Calu3 (cell line): Measurements from ENCODE around the gene GRPEL1. TPM values are rescaled to one million over a fixed set of nuclear protein-coding genes. Genes with fewer than 3 reads are reported as not detected.

ENCODE experiments used
- BruUV-seq: library from RNA; stranded (reverse); fragments of 400-500 nt; replicated peaks from 2 replicates; lab custom pipeline; 2021; lab: Mats Ljungman, UMichigan
- CTCF ChIA-PET: fragments of 300-600 bp; sonication (Branson Sonifier 250); formaldehyde crosslinking; loops from one replicate; lab custom pipeline; 2022; ENCODE audit warnings: antibody characterized with exemption; lab: Charles Lee
- DNase-seq: peaks from one replicate; pipeline ENCODE4 v3.0.0; 2022
- H3K27ac Mint-ChIP-seq: one replicate; pipeline ENCODE4 v1.8.0; 2022; ENCODE audit warnings: mixed read lengths; ENCODE audit not compliant: unreplicated experiment
- H3K27me3 Mint-ChIP-seq: one replicate; pipeline ENCODE4 v1.8.0; 2022; ENCODE audit warnings: mixed read lengths; ENCODE audit not compliant: unreplicated experiment
- H3K36me3 Mint-ChIP-seq: one replicate; pipeline ENCODE4 v1.8.0; 2022; ENCODE audit warnings: mild to moderate bottlenecking, moderate library complexity, mixed read lengths; ENCODE audit not compliant: insufficient read depth, unreplicated experiment
- H3K4me1 Mint-ChIP-seq: one replicate; pipeline ENCODE4 v1.8.0; 2022; ENCODE audit warnings: mild to moderate bottlenecking, low read depth, mixed read lengths; ENCODE audit not compliant: unreplicated experiment
- H3K4me3 Mint-ChIP-seq: one replicate; pipeline ENCODE4 v1.8.0; 2022; ENCODE audit warnings: mild to moderate bottlenecking, low read depth, moderate library complexity, mixed read lengths; ENCODE audit not compliant: unreplicated experiment
- H3K9me3 Mint-ChIP-seq: one replicate; pipeline ENCODE4 v1.8.0; 2022; ENCODE audit warnings: low read depth, mixed read lengths; ENCODE audit not compliant: unreplicated experiment
- intact Hi-C: fragments of 100-400 bp; cut with micrococcal nuclease; formaldehyde crosslinking; loops from one replicate; pipeline ENCODE4 v1.10.0; 2022; ENCODE audit not compliant: unreplicated experiment
- total RNA-seq: library from RNA; stranded (reverse); gene quantifications from 2 replicates; pipeline ENCODE4 v1.2.3, GENCODE V29; 2022
- TF ChIP-seq, protein P1 (sequence below): fragments of 200-600 bp; IDR thresholded peaks from one replicate; pipeline ENCODE4 v1.8.0; 2022; ENCODE audit warnings: antibody characterized with exemption; ENCODE audit not compliant: unreplicated experiment

The GRPEL1 gene
- total RNA-seq, 1 experiment from 2014 or later: 32.2 TPM

DNA sequence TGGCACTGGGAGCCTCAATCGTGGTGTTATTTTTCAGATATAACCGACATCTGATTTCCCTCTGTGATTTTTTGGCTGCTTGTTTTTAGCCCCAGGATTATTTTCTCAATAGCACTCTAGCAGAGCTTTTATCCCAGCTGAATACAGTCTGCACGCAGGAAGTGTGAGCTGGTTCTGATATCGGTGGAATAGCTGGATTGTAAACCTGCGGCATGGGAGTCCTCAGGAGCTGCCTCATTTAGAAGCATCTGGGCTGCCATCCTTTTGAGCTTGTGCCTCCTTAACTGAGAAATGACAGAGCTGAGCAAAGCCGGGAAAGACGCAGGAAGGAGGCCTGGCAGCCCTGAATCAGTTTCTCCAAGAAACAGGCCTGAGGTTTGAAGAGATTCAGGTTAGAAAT is 28.4 kb upstream of the GRPEL1 start:
- TF ChIP-seq, protein P1, sequence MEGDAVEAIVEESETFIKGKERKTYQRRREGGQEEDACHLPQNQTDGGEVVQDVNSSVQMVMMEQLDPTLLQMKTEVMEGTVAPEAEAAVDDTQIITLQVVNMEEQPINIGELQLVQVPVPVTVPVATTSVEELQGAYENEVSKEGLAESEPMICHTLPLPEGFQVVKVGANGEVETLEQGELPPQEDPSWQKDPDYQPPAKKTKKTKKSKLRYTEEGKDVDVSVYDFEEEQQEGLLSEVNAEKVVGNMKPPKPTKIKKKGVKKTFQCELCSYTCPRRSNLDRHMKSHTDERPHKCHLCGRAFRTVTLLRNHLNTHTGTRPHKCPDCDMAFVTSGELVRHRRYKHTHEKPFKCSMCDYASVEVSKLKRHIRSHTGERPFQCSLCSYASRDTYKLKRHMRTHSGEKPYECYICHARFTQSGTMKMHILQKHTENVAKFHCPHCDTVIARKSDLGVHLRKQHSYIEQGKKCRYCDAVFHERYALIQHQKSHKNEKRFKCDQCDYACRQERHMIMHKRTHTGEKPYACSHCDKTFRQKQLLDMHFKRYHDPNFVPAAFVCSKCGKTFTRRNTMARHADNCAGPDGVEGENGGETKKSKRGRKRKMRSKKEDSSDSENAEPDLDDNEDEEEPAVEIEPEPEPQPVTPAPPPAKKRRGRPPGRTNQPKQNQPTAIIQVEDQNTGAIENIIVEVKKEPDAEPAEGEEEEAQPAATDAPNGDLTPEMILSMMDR: no peak
- DNase-seq: no peak
- BruUV-seq: no TSS peak
- Mint-ChIP-seq H3K27me3 (peaks cover 58% of the 10 kb centered on the region), H3K4me1 (no peaks in the 10 kb centered on the region), H3K36me3 (no peaks in the 10 kb centered on the region), H3K9me3 (no peaks in the 10 kb centered on the region), H3K4me3 (no peak overlapping the region), H3K27ac (no peak overlapping the region)
- CTCF ChIA-PET: no interaction called here
- intact Hi-C loops: no loop called here

DNA sequence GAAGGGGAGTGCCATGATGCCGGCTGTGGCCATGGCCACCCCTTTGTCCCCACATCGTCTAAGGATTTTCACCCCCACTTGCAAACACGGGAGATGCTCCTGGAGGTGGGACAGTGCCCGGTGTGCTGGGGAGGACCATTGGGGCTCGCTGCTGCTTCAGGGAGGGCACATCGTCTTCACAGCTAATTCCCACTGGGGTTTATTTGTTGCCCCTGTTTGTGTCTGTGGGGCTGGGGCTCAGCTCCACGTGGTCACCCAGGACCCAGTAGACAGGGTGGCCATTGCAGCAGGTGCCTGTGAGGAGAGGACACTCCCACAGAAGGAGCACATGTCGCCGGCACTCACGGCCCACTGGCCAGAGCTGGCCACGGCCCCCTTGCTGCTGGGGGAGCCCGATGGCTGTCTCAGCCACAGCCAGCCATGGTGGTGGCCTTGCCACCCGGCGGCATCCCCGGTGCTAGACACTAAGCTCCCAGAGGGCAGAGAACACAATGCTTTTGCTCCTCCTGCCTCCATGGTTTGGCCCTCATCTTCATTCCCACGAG is 27.8 kb upstream of the GRPEL1 start:
- peaks cover 60% of the 10 kb centered on the region for H3K27me3 Mint-ChIP-seq
- no peaks in the 10 kb centered on the region for H3K36me3 Mint-ChIP-seq
- intact Hi-C loops: no loop called here
- H3K4me3 Mint-ChIP-seq: no peak overlapping the region
- no peak for DNase-seq
- TF ChIP-seq, protein P1: no peak
- no peaks in the 10 kb centered on the region for H3K9me3 Mint-ChIP-seq
- no peak overlapping the region for H3K27ac Mint-ChIP-seq
- no peaks in the 10 kb centered on the region for H3K4me1 Mint-ChIP-seq
- no TSS peak for BruUV-seq
- CTCF ChIA-PET: no interaction called here

DNA sequence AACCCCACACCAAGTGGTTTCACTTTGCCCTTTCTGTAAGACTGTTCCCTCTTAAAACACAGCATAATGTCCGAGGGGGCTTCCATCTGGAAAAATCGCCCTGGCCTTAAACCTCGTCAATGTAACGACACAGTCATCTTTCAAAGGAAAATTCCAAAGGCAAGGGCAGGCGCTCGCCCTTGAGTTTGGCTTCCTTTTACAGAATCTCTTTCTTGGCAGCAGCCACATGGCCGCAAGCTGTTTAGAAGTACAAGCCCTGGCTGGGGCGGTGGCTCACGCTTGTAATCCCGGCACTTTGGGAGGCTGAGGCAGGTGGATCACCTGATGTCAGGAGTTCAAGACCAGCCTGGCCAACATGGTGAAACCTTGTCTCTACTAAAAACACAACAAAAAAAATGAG is 27.1 kb upstream of the GRPEL1 start:
- TF ChIP-seq, protein P1: no peak
- intact Hi-C loops: no loop called here
- BruUV-seq: no TSS peak
- CTCF ChIA-PET: no interaction called here
- no peak for DNase-seq
- no peak overlapping the region for H3K27ac Mint-ChIP-seq
- H3K36me3 Mint-ChIP-seq: no peaks in the 10 kb centered on the region
- H3K4me3 Mint-ChIP-seq: no peak overlapping the region
- no peaks in the 10 kb centered on the region for H3K9me3 Mint-ChIP-seq
- H3K4me1 Mint-ChIP-seq: no peaks in the 10 kb centered on the region
- H3K27me3 Mint-ChIP-seq: peaks cover 60% of the 10 kb centered on the region

DNA sequence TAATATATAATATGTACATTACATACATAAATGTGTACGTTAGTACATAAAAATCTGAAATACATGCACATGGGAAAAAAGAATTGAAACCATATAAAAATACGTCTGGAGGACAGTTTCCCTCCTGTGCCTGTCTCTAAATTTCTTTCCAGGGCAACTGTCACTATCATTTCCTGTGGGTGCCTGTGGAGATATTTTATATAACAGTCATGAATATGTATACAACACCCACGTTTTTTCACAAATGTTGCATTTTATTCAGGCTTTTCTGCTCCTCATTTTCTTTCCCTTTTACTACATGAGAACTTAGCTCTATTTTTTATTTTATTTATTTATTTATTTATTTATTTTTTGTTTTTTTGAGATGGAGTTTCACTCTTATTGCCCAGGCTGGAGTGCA is 24.2 kb upstream of the GRPEL1 start:
- Mint-ChIP-seq H3K9me3 (no peaks in the 10 kb centered on the region), H3K4me3 (no peak overlapping the region), H3K36me3 (no peaks in the 10 kb centered on the region), H3K4me1 (no peaks in the 10 kb centered on the region), H3K27ac (no peak overlapping the region), H3K27me3 (peaks cover 45% of the 10 kb centered on the region)
- no peak for DNase-seq
- CTCF ChIA-PET: no interaction called here
- no TSS peak for BruUV-seq
- TF ChIP-seq, protein P1: no peak
- intact Hi-C loops: no loop called here
